ENCODE data around the gene ST3GAL3.

Gene ST3GAL3

DNA sequence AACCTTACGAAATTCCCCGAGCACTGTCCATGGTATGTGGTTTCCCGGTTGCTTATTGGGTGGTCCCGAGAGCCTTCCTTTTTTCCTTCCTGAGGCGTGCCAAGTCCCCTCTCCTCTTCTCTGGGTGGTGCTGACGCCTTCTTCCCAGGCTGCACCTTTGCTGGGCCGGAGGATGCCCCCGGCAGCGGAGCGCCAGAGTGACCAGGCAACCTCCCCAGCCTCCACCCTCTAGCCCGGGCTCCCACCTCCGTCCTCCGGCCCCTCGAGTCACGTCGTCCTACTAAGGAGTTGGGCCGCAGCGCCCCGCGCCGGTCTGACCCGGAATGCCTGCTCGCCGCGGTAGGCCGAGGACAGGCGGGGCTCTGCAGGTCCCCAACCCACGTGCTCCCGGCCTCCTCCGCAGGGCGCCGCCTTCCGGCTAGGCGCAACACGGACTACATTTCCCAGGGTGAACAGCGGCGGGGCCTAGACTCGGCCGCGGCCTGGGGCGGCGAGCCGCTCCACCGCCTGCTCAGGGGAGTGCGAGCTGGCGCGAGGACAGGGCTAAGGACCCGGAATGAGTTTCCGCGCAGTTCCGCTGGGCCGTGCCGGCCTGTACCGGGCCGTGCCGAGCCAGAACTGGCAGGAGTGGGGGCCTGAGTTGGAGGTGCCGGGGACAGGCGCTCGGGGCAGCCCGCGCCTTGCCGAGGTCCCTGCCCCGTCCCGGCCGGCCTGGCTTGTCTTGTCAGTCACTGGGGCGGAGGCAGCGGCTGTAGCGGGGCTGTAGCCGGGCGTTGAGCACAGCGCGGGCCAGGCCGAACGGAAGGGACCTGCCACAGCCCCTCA, 239.1 kb downstream of the ST3GAL3 start, which contains the start of gene IPO13:
Gene IPO13, plus strand, starts transcription at position 715 of the 825 bp plus-strand sequence. CDS start 651 bp downstream, outside the sequence.
- DNase-seq: peak; percentile 94

- DNase-seq: peak; percentile 4
Observed at GRCh38 chr1:43947061-43947873, 239.9 kb downstream of the ST3GAL3 start.

DNA sequence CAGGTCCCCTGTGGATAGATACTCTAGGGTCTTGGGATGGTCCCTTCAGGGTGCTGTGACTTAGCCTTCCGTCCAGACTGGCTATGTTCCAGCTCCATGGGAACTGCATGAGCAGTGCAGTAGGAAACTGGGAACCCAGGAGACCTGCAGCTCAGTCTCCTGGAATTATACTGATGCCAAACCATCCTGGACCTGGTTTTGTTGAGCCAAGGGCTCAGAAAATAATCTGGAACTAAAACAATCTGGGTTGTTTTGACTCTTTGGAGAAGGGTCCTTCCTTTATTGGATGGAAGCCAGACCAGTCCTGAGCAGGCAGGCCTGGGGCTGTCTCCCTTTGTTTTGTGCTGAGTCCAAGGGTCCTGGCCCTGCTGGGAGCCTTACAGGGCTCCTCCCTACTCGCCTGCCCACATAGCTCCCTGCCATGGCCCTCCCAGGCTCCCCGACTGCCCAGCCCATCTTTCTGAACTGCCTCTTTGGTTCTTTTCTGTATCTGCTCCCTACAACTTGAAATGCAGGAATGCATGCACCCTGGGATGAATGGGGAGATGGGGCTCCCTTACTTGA, 240.6 kb downstream of the ST3GAL3 start:
- no peak for DNase-seq

DNA sequence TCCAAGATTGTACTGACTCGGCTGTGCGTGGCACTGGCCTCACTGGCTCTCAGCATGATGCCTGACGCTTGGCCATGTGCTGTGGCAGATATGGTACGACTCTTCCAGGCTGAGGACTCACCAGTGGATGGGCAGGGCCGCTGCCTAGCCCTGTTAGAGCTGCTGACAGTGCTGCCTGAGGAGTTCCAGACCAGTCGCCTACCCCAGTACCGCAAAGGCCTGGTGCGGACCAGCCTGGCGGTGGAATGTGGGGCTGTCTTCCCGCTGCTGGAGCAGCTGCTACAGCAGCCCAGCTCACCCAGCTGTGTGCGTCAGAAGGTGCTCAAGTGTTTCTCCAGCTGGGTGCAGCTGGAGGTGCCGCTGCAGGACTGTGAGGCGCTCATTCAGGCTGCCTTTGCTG, 242.3 kb downstream of the ST3GAL3 start:
- no peak for DNase-seq

DNA sequence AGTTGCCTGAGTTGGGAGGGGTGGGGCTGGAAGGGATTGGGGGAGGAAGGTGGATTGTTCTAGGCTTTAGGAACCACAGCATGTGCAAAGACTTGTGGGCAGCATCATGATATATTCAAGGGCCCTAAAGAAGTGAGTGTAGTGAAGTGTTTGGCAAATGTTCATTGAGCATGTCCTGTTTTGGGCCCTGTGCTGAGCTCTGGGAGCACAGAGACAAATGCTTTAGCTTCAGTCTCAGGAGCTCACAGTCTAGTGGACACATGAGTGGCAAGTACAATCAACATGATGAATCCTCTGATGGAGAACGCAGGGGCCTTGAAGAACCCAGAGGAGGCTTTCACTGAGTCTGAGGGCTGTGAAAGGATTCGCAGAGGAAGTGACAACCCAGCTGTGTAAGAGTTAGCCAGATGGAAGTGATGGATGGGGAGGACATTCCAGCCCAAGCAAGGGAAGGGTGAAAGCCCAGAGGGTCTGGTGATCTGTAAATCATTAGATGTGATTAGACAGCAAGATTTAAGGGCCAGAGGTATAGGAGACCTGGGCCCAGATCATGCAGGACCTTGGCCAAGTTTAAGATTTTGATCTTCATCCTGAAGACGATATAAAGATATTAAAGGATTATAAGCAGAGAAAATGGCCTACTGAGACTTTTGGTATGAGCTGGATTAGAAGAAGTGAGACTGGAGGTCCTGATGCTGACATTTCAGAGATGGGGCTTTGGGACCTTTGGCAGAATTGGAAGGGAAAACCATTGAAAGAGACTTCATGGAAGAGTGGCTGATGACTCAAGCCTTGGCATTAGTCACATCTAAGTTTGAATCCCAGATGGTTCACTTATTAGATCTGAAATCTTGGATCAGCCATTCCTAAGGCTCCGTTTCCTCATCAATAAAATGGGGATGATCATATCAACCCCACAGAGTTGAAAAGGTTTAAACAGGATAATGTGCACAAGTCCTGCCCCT, 244.0 kb downstream of the ST3GAL3 start:
- DNase-seq: no peak

GRCh38 chr1:43952731-43953346, 245.5 kb downstream of the ST3GAL3 start:
- no peak for DNase-seq

DNA sequence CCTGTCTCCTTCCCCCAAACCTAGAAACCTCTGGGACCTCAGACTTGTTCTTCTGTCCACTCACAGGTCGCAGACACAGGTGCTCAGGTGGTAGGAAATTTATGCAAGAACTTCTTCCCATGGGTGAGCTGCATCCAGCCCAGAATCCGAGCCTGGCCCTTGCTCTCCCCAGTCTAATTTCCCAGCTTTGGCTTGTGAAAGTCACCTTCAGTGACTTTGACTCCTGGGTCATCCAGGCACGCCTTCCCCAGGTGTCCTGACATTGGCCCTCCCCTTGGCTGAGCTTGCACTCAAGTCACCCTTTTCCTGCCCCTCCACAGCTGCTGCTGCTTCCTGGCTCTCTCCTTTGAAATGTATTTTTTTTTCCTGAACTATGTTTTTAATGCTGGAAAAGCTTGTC, 246.0 kb downstream of the ST3GAL3 start:
- no peak for DNase-seq

- no peak for DNase-seq
Observed at GRCh38 chr1:43954036-43954435, 246.7 kb downstream of the ST3GAL3 start.

GRCh38 chr1:43956234-43956633, 248.9 kb downstream of the ST3GAL3 start:
- no peak for DNase-seq

- DNase-seq: no peak
Observed at GRCh38 chr1:43957407-43958040, 250.2 kb downstream of the ST3GAL3 start.

DNA sequence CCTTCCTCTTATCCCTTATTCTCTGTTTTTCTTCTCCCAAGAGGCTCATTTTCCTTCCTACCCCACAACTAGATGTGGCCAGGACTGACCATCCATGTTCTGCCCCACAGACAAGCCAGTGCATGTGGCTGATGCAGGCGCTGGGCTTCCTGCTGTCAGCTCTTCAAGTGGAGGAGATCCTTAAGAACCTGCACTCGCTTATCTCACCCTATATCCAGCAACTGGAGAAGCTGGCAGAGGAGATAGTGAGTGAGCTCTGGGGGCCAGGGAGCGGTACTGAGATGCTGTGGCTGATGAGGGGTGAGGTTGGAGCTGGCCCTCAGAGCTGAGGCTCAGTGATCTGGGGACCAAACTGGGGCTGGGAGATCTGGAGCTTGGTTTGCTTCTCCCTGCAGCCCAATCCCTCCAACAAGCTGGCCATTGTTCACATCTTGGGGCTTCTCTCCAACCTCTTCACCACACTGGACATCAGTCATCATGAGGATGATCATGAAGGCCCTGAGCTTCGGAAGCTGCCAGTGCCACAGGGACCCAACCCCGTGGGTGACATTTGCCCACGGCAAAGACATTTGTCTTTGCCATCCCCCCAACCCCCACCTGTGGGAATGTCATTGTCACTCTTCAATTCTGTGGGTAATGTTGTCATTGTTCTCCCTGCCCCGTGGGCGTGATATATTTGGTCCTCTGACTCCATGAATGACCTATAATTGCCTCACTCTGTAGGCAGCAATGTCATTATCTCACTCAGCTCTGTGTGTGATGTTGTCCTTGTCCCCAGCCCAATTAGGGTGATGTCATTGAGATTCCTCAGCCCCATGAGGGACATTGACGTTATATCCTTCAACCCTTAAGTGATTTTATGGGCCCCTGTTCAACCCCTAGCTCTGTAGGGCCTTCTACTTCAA, 251.3 kb downstream of the ST3GAL3 start:
- no peak for DNase-seq

GRCh38 chr1:43960798-43961197, 253.5 kb downstream of the ST3GAL3 start:
- no peak for DNase-seq

DNA sequence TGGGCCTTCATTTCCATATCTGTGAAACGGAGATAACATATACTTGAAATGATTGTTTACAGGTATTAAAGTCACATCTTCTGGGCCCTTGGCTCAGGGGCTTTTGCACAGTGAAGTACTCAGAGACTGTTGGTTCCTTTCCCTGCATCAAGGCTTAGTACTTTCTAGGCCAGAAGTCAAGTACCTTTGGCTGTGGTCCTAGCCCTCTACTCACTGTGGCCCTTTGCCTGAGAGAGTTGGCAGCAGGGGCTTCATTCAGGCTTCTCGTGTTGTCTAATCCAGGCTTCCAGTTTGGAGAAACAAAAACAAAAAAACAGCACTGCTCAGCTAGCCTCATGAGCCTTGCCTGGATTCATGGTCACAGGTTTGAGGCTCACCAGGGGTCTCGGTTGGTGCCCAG, 254.4 kb downstream of the ST3GAL3 start:
- DNase-seq: no peak

- no peak for DNase-seq
Observed at GRCh38 chr1:43962324-43962723, 255.0 kb downstream of the ST3GAL3 start.

DNA sequence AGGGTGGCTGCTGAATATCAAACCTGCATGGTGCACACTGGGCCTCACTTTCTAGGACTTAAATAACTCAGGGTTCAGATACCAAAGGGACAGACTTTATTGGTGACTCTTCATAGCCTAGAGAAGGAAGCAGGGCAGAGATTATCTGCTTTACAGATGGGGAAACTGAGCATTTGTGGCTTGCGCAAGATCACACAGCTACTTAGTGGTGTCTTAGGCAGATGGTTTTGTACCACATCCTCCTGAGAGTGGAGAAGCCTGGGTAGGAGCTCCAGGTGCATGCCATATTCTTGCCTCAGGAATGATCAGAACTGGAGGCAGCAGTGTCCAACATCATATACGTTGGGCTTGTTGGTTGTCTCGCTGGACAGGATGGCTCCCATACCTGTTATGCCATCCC, 255.7 kb downstream of the ST3GAL3 start:
- no peak for DNase-seq

DNA sequence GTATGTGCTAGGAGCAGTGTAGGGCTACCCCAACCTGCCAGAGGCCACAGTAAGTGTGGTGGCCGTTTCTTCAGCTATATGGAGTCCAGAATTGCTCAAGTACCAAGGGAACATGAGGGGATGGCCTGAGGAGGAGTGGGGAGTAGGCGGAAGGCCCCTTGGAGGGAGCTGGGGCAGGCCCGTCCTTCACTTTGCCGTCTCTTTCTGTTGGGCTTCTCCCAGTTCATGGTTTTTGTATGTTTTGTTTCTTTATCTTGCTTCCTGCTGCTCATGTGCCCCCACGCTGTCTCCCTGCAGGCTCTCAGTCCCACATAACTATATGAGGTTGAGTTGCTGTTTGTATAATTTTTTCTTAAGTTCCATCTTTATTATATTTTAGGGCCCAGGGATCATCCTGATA, 256.6 kb downstream of the ST3GAL3 start:
- DNase-seq: no peak

DNA sequence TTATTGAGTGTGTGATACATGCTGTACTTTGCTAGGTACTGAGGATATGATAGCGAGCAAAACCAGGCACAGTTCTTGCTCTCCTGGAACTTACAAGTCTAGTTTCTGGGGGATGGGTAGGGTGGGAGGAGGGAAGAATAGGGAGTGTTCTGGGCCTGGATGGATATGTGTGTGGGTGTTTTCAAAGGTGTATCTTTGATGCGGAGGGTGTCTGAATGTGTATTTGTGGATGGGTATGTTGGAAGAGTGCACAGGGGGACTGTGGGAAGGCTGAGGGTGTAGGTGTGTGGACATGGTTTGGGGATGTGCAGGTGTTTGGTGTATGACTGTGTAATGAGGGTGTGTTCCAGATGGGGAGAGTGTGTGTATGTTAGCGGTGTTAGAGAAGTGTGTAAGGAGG, 258.0 kb downstream of the ST3GAL3 start:
- no peak for DNase-seq

GRCh38 chr1:43968348-43968948, 261.1 kb downstream of the ST3GAL3 start:
- no peak for DNase-seq

DNA sequence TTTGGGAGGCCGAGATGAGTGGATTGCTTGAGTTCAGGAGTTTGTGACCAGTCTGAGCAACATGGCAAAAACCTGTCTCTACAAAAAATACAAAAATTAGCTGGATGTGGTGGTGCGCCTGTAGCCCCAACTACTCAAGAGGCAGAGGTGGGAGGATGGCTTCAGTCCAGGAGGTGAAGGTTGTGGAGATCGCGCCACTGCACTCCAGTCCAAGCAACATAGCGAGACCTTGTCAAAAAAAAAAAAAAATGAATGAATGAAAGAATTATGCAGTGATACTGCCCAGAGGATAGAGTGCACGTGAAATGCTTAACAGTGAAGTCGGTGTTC, 262.0 kb downstream of the ST3GAL3 start:
- DNase-seq: no peak
